H9 (cell line): ENCODE data around the gene JPT2. TPM values are rescaled to one million over a fixed set of nuclear protein-coding genes. Genes with fewer than 3 reads are reported as not detected.

ENCODE experiments used
- DNase-seq: peaks from one replicate; pipeline ENCODE4 v3.0.0-alpha.2; 2017
- H2AFZ ChIP-seq: one replicate; pipeline ENCODE4 v1.6.1; 2013; ENCODE audit warnings: mild to moderate bottlenecking, low read length, control low read depth, moderate library complexity
- H2AK5ac ChIP-seq: 2 replicates; pipeline ENCODE4 v1.6.1; 2013; ENCODE audit warnings: low read length, control low read depth, mixed read lengths; ENCODE audit not compliant: insufficient read length
- H2BK120ac ChIP-seq: one replicate; pipeline ENCODE4 v1.6.1; 2013; ENCODE audit warnings: low read depth, mild to moderate bottlenecking, low read length, control low read depth, inconsistent platforms; ENCODE audit not compliant: poor library complexity, severe bottlenecking
- H2BK12ac ChIP-seq: 2 replicates; pipeline ENCODE4 v1.6.1; 2013; ENCODE audit warnings: low read length, control low read depth, mixed read lengths, low read depth; ENCODE audit not compliant: insufficient read length
- H2BK15ac ChIP-seq: 2 replicates; pipeline ENCODE4 v1.6.1; 2013; ENCODE audit warnings: low read depth, low read length, control low read depth
- H2BK20ac ChIP-seq: one replicate; pipeline ENCODE4 v1.6.1; 2013; ENCODE audit warnings: low read depth, mild to moderate bottlenecking, low read length, control low read depth, inconsistent platforms; ENCODE audit not compliant: poor library complexity, severe bottlenecking
- H2BK5ac ChIP-seq: 2 replicates; pipeline ENCODE4 v1.6.1; 2013; ENCODE audit warnings: low read length, control low read depth, mixed read lengths; ENCODE audit not compliant: insufficient read length
- H3K14ac ChIP-seq: 2 replicates; pipeline ENCODE4 v1.6.1; 2013; ENCODE audit warnings: low read length, control low read depth; ENCODE audit not compliant: insufficient read depth
- H3K18ac ChIP-seq: 2 replicates; pipeline ENCODE4 v1.6.1; 2013; ENCODE audit warnings: low read depth, mild to moderate bottlenecking, mixed read lengths, low read length, control low read depth; ENCODE audit not compliant: insufficient read length
- H3K23ac ChIP-seq: 2 replicates; pipeline ENCODE4 v1.6.1; 2013; ENCODE audit warnings: low read length, control low read depth, mixed read lengths, low read depth; ENCODE audit not compliant: insufficient read length
- H3K23me2 ChIP-seq: 2 replicates; pipeline ENCODE4 v1.6.1; 2013; ENCODE audit warnings: low read depth, mild to moderate bottlenecking, mixed read lengths, low read length, control low read depth; ENCODE audit not compliant: insufficient read length, poor library complexity, severe bottlenecking
- H3K27ac ChIP-seq: 2 replicates; pipeline ENCODE4 v1.5.1; 2013; ENCODE audit warnings: low read length, control low read depth, mixed read lengths, low read depth; ENCODE audit not compliant: insufficient read length
- H3K27me3 ChIP-seq: 2 replicates; pipeline ENCODE4 v1.6.1; 2013; ENCODE audit warnings: low read length, control low read depth, inconsistent platforms; ENCODE audit not compliant: insufficient read depth
- H3K4ac ChIP-seq: 2 replicates; pipeline ENCODE4 v1.6.1; 2013; ENCODE audit warnings: low read depth, mild to moderate bottlenecking, control low read depth, inconsistent platforms, low read length, moderate library complexity
- H3K4me1 ChIP-seq: 2 replicates; pipeline ENCODE4 v1.6.1; 2013; ENCODE audit warnings: low read length, control low read depth, inconsistent platforms; ENCODE audit not compliant: insufficient read depth
- H3K4me2 ChIP-seq: 2 replicates; pipeline ENCODE4 v1.6.1; 2013; ENCODE audit warnings: low read length, control low read depth, mixed read lengths; ENCODE audit not compliant: insufficient read length, insufficient read depth
- H3K56ac ChIP-seq: 2 replicates; pipeline ENCODE4 v1.6.1; 2013; ENCODE audit warnings: low read depth, mild to moderate bottlenecking, mixed read lengths, low read length, control low read depth; ENCODE audit not compliant: insufficient read length
- H3K79me1 ChIP-seq: 2 replicates; pipeline ENCODE4 v1.6.1; 2013; ENCODE audit warnings: low read depth, mild to moderate bottlenecking, moderate library complexity, low read length, control low read depth, inconsistent platforms; ENCODE audit not compliant: insufficient read depth, poor library complexity, severe bottlenecking
- H3K79me2 ChIP-seq: 2 replicates; pipeline ENCODE4 v1.6.1; 2013; ENCODE audit warnings: low read length, control low read depth, inconsistent platforms; ENCODE audit not compliant: insufficient read depth
- H3K9ac ChIP-seq: 2 replicates; pipeline ENCODE4 v1.6.1; 2013; ENCODE audit warnings: low read length, control low read depth, mixed read lengths; ENCODE audit not compliant: insufficient read length; ENCODE audit errors: extremely low read depth
- H3K9me3 ChIP-seq: one replicate; pipeline ENCODE4 v1.6.1; 2013; ENCODE audit warnings: low read depth, low read length, inconsistent platforms; ENCODE audit not compliant: control insufficient read depth
- H3T11ph ChIP-seq: one replicate; pipeline ENCODE4 v1.6.1; 2013; ENCODE audit warnings: mild to moderate bottlenecking, low read length, control low read depth, inconsistent platforms
- H4K20me1 ChIP-seq: one replicate; pipeline ENCODE4 v1.6.1; 2013; ENCODE audit not compliant: control insufficient read depth, insufficient read length, insufficient read depth
- H4K5ac ChIP-seq: 2 replicates; pipeline ENCODE4 v1.6.1; 2013; ENCODE audit warnings: low read depth, mild to moderate bottlenecking, mixed read lengths, low read length, control low read depth; ENCODE audit not compliant: insufficient read length
- H4K8ac ChIP-seq: replicated peaks from 2 replicates; pipeline ENCODE4 v1.6.1; 2013; ENCODE audit warnings: low read length, control low read depth, mixed read lengths, low read depth; ENCODE audit not compliant: insufficient read length
- H4K91ac ChIP-seq: 2 replicates; pipeline ENCODE4 v1.6.1; 2013; ENCODE audit warnings: low read depth, mild to moderate bottlenecking, moderate library complexity, mixed read lengths, low read length, control low read depth; ENCODE audit not compliant: insufficient read length
- H3K27ac Mint-ChIP-seq, 3 experiments: 2 replicates in 2 of 3; 3 replicates in 1 of 3; pipeline ENCODE4 v1.8.0; 2020 to 2021; ENCODE audit warnings: mixed read lengths in 3 of 3, mild to moderate bottlenecking in 1 of 3, moderate library complexity in 1 of 3
- H3K27me3 Mint-ChIP-seq: 2 replicates; pipeline ENCODE4 v1.8.0; 2021; ENCODE audit warnings: low read depth, mild to moderate bottlenecking, moderate library complexity, mixed read lengths
- H3K36me3 Mint-ChIP-seq, 3 experiments: 2 replicates in 2 of 3; 3 replicates in 1 of 3; pipeline ENCODE4 v1.8.0; 2020 to 2021; ENCODE audit warnings: low read depth in 3 of 3, mixed read lengths in 3 of 3; ENCODE audit not compliant: insufficient read depth in 1 of 3
- H3K4me1 Mint-ChIP-seq, 2 experiments: 2 replicates each; pipeline ENCODE4 v1.8.0; 2020; ENCODE audit warnings: mixed read lengths in 2 of 2
- H3K4me3 Mint-ChIP-seq, 2 experiments: 2 replicates in 1 of 2; 3 replicates in 1 of 2; pipeline ENCODE4 v1.8.0; 2020 to 2021; ENCODE audit warnings: mild to moderate bottlenecking in 2 of 2, mixed read lengths in 2 of 2, moderate library complexity in 1 of 2
- H3K9me3 Mint-ChIP-seq, 2 experiments: 2 replicates in 1 of 2; 3 replicates in 1 of 2; pipeline ENCODE4 v1.8.0; 2020; ENCODE audit warnings: mild to moderate bottlenecking in 2 of 2, mixed read lengths in 2 of 2, moderate library complexity in 1 of 2
- WGBS: extraction: QIAGEN DNeasy Blood & Tissue Kit; methylation state at CpG from one replicate; pipeline ENCODE4 v1.1.7; 2013; ENCODE audit warnings: missing lambda C conversion rate, low lambda C conversion rate, mixed read lengths; ENCODE audit not compliant: insufficient read length; ENCODE audit errors: extremely low coverage; 5-methylcytosine and 5-hydroxymethylcytosine counted together
- total RNA-seq: library from RNA; stranded (reverse); gene quantifications from 2 replicates; pipeline ENCODE4 v1.2.1, GENCODE V29; 2021
- TF ChIP-seq, protein P1 (sequence below): fragments of 200-600 bp; sonication (generic); conservative IDR thresholded peaks from 3 replicates; pipeline ENCODE4 v1.8.0; 2021; ENCODE audit warnings: antibody characterized with exemption, mild to moderate bottlenecking

The JPT2 gene
- total RNA-seq, 1 experiment from 2014 or later: 206 TPM

GRCh38 chr16:1650131-1650530 is 27.9 kb upstream of the JPT2 start:
- H3K4ac ChIP-seq: no peak overlapping the region
- no CpG with 5 or more reads among the region's 4 CpGs for WGBS
- H3T11ph ChIP-seq: no peak overlapping the region
- no peak overlapping the region for H3K27ac ChIP-seq
- H2BK20ac ChIP-seq: no peak overlapping the region
- no peak overlapping the region for H2BK120ac ChIP-seq
- Mint-ChIP-seq H3K9me3 (no peaks in the 10 kb centered on the region), H3K4me3 (no peak overlapping the region), H3K36me3 (peaks cover 29 to 64% (median 60%) of the 10 kb centered on the region in 3 experiments), H3K27ac (no peak overlapping the region), H3K27me3 (no peaks in the 10 kb centered on the region), H3K4me1 (peaks cover 0 to 14% of the 10 kb centered on the region in 2 experiments; a peak in 2 of 4 replicates)
- no peak overlapping the region for H3K56ac ChIP-seq
- H4K20me1 ChIP-seq: no peaks in the 10 kb centered on the region
- H4K91ac ChIP-seq: no peak overlapping the region
- no peak overlapping the region for H4K5ac ChIP-seq
- H3K79me1 ChIP-seq: no peaks in the 10 kb centered on the region
- H2AFZ ChIP-seq: no peak overlapping the region
- H3K9ac ChIP-seq: no peak overlapping the region
- H3K23me2 ChIP-seq: no peaks in the 10 kb centered on the region
- no peaks in the 10 kb centered on the region for H3K9me3 ChIP-seq
- 0 out of 2 replicates have a peak, but pooled peaks cover 2% of the 10 kb centered on the region for H3K79me2 ChIP-seq
- TF ChIP-seq, protein P1, sequence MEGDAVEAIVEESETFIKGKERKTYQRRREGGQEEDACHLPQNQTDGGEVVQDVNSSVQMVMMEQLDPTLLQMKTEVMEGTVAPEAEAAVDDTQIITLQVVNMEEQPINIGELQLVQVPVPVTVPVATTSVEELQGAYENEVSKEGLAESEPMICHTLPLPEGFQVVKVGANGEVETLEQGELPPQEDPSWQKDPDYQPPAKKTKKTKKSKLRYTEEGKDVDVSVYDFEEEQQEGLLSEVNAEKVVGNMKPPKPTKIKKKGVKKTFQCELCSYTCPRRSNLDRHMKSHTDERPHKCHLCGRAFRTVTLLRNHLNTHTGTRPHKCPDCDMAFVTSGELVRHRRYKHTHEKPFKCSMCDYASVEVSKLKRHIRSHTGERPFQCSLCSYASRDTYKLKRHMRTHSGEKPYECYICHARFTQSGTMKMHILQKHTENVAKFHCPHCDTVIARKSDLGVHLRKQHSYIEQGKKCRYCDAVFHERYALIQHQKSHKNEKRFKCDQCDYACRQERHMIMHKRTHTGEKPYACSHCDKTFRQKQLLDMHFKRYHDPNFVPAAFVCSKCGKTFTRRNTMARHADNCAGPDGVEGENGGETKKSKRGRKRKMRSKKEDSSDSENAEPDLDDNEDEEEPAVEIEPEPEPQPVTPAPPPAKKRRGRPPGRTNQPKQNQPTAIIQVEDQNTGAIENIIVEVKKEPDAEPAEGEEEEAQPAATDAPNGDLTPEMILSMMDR: no peak
- DNase-seq: no peak
- no peak overlapping the region for H3K23ac ChIP-seq
- H3K14ac ChIP-seq: no peak overlapping the region
- no peak overlapping the region for H2BK15ac ChIP-seq
- H2BK12ac ChIP-seq: no peak overlapping the region
- no peak overlapping the region for H3K4me2 ChIP-seq
- H2BK5ac ChIP-seq: no peak overlapping the region
- H2AK5ac ChIP-seq: no peak overlapping the region
- no peak overlapping the region for H4K8ac ChIP-seq
- no peak overlapping the region for H3K18ac ChIP-seq
- no peaks in the 10 kb centered on the region for H3K27me3 ChIP-seq
- no peaks in the 10 kb centered on the region for H3K4me1 ChIP-seq
